Spleen (tissue), 7 donors: Measurements from ENCODE around the gene CNNM2.

Source experiments
- CTCF ChIP-seq, 11 experiments: fragments of 200-600 bp in 7 of 11; fragments of 450-650 bp in 4 of 11; sonication (generic) in 4 of 11; IDR thresholded peaks in 8 of 11; conservative IDR thresholded peaks in 3 of 11; 1 replicate in 7 of 11; 2 replicates in 4 of 11; pipeline versions ENCODE4 v1.4.0 to v1.8.0; 2016 to 2021; ENCODE audit warnings: antibody characterized with exemption in 11 of 11, inconsistent platforms in 4 of 11, mild to moderate bottlenecking in 1 of 11
- POLR2A ChIP-seq, 3 donors: fragments of 450-650 bp; IDR thresholded peaks; one replicate each; pipeline ENCODE4 v1.5.1; 2017; ENCODE audit warnings: antibody characterized with exemption in 3 of 3, mild to moderate bottlenecking in 1 of 3
- POLR2AphosphoS5 ChIP-seq, 3 donors: sonication (generic); formaldehyde crosslinking; IDR thresholded peaks; one replicate each; pipeline ENCODE4 v1.5.1; 2017; ENCODE audit warnings: antibody characterized with exemption in 3 of 3
- donor health status: DM: no; HTN: no; CAD: no; lungs with moderate emphysema.
- donor health status: DM: no; HTN: no; CAD: no.
- donor health status: DM: no; HTN: no; CAD: no.

DNA sequence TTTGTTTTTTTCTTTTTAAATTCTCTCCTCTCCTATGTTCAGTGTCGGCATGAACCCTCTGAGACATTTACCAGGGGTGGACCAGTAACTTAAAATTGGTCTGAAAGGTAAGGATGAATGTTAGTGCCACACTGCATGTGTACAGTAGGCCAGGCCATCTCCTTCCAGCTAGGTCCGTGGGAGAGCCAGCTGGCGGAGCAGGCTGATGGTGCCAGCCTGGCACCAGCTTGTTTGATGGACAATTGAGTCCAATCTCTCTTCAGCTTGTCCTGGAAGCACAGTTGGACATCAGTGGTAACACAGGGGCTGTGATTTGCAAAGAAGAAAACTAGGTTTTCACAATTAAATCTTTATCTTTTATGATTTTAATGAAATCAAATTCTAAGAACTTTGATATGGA is 136.5 kb downstream of the CNNM2 start:
- TF ChIP-seq CTCF (IDR thresholded peaks at IDR 0.05 in 8 of 11, conservative IDR thresholded peaks at IDR 0.05 in 3 of 11) (no peak), POLR2AphosphoS5 (IDR thresholded peaks at IDR 0.05) (no peak), POLR2A (IDR thresholded peaks at IDR 0.05) (no peak)
